GM12891 (cell line): Measurements from ENCODE around the gene OPALIN.

Source experiments
- POLR2A ChIP-seq: IDR thresholded peaks from 2 replicates; pipeline ENCODE4 v1.6.1; 2011; ENCODE audit warnings: low read depth, low read length, control low read depth
- TAF1 ChIP-seq: IDR thresholded peaks from 2 replicates; pipeline ENCODE4 v1.6.1; 2011; ENCODE audit warnings: low read depth, low read length, control low read depth

- TF ChIP-seq POLR2A: no peak
- no peak for TF ChIP-seq TAF1
Observed at GRCh38 chr10:96368971-96369370, 10.2 kb upstream of the OPALIN start.
